GM19397 (cell line): Measurements from ENCODE around the gene PLSCR2.
"Not testable (repeated sequence)": the region's sequence is repeated elsewhere in the genome, so short reads cannot be mapped to it uniquely, and the experiment has no call there.

Source experiments
- ATAC-seq: cut with Tn5 transposase; IDR thresholded peaks from one replicate; pipeline ENCODE4 v1.9.1; 2021; ENCODE audit warnings: mild to moderate bottlenecking, moderate library complexity; ENCODE audit not compliant: unreplicated experiment

Gene PLSCR2

GRCh38 chr3:146491303-146491702 is 21.9 kb upstream of the PLSCR2 start:
- no peak for ATAC-seq

DNA sequence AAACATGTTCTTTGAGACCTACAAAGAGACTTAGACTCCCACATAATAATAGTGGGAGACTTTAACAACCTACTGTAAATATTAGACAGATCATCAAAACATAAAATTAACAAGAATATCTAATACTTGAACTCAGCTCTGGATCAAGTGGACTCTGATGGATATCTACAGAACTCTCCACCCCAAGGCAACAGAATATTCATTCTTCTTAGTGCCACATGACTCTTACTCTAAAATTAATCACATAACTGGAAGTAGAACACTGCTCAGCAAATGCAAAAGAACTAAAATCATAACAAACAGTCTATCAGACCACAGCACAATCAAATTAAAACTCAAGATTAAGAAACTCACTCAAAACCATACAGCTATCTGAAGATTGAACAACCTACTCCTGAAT is 15.9 kb upstream of the PLSCR2 start:
- no peak for ATAC-seq

- ATAC-seq = no peak
These were observed 6.9 kb upstream of the PLSCR2 start for GRCh38 chr3:146476094-146476740.

GRCh38 chr3:146474976-146475375 is 5.6 kb upstream of the PLSCR2 start:
- ATAC-seq = not testable (repeated sequence)

- ATAC-seq = no peak
These were observed 4.4 kb upstream of the PLSCR2 start for GRCh38 chr3:146473726-146474125.

DNA sequence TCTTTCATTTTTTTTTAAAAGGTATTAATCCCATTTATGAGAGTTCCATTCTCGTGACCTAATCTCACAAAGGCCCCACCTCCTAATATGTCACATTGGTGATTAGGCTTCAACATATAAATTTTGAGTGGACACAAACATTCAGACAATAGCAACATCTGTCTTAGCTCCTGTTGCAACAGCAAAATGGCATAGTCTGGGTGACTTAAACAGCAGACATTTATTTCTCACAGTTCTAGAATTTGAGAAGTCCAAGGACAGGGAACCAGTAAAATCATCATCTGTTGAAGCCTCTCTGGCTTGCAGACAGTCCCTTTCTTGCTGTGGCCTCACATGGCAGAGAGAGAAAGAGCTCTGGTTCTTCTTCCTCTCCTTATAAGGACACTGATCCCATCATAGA is 3.2 kb upstream of the PLSCR2 start:
- no peak for ATAC-seq

GRCh38 chr3:146471012-146471411 is 1.7 kb upstream of the PLSCR2 start:
- ATAC-seq = no peak

- no peak for ATAC-seq
These were observed 1.1 kb upstream of the PLSCR2 start for GRCh38 chr3:146470425-146470990.

- ATAC-seq = no peak
These were observed 651 bp downstream of the PLSCR2 start for GRCh38 chr3:146468671-146469149.

- no peak for ATAC-seq
These were observed 1.1 kb downstream of the PLSCR2 start for GRCh38 chr3:146468234-146468633.

GRCh38 chr3:146466604-146467003 is 2.8 kb downstream of the PLSCR2 start:
- no peak for ATAC-seq

DNA sequence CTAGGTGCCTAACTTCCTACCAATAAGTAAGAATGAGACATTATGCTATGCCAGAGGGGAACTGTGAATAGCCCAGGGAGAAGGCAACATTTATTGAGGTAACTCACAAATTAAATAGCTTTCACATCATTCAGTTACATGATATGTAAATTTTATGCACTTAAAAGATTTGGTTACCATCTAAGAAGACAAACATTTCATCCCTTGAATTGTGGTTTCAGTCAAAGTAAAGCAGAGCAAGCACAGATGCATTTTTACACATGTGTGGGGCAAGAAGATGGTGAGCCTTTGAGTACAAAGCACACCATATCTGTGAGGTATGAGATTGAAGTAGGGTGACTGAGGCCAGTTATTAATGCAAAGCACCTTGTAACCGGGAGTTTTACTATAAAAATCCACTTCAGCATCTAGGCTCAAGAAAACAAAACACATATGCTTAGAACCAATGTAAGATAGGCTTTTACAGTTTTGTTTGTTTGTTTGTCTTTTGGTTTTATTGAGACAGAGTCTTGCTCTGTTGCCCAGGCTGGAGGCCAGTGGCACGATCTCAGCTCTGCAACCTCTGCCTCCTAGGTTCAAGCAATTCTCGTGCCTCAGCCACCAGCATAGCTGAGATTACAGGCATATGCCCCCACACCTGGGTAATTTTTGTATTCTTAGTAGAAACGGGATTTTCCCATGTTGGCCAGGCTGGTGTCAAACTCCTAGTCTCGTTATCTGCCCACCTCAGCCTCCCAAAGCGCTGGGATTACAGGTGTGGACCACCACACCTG is 3.5 kb downstream of the PLSCR2 start:
- no peak for ATAC-seq

- no peak for ATAC-seq
These were observed 4.6 kb downstream of the PLSCR2 start for GRCh38 chr3:146464783-146465182.

- ATAC-seq = no peak
These were observed 5.3 kb downstream of the PLSCR2 start for GRCh38 chr3:146464005-146464595.

DNA sequence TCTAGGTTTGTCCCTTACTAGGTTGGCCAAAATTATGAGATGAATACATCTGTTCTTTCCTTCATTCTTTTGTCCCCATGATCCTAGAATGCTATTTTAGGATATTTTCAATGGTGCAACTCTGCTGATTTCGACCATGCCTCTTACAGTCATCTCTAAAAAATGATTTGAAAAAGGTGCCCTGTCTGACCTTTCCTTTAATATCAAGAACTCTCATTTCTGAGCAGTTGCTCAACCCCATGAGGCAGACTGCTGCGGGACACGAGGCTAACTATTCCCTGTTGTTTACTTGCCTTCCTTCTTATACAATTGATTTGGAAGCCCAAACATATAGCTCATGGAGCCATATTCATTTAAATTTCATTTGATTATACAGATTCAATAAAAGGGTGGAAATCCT is 14.6 kb downstream of the PLSCR2 start:
- no peak for ATAC-seq

DNA sequence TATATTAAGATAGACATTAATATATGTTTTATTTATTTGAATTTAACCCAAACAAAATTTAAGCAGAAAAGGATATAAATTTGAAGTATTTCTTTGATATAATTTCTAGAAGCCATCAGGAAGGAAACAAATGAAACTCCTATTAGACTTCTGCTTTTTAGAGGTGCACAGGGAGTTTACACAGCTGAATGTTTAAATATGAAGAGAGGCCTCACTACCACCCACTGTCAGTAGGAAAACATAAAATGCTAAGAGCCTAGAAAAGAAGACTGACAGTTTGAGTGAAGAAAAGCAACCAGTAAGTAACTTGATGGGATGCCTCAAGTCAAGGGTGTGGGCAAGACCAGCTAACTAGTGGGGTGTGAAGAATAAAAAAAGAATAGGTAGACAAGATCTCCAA is 19.7 kb downstream of the PLSCR2 start:
- no peak for ATAC-seq

DNA sequence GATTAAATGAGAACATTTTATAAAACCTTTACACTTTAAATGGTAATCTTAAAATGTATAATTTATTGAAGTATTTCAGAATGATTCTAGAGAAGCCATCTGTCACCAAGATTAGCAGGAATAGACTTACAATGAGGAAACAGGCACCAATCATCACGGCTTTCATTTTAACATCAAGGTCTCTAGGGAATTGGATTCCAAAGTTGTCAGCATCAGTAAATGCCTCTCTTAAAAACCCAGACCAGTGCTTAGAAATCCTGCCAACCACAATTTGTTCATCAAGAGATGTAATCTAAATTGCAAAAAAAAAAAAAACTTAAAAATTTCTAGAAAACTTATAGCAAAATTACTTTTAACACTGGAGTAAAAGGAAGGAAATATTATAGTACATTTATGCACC is 20.3 kb downstream of the PLSCR2 start:
- no peak for ATAC-seq

DNA sequence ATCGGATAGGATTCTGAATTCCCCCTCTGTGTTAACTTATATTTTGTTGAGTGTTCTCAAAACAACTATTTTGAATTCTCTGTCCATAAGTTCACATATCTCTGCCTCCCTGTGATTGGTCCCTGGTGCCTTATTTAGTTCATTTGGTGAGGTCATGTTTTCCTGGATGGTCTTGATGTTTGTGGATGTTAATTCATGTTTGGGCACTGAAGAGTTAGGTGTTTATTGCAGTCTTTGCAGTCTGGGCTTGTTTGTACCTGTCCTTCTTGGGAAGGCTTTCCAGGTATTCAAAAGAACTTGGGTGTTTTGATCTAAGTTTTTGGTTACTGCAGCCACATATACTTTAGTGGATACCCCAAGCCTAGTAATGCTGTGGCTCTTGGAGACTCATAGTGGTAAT is 23.3 kb downstream of the PLSCR2 start:
- no peak for ATAC-seq

- ATAC-seq = not testable (repeated sequence)
These were observed 29.1 kb downstream of the PLSCR2 start for GRCh38 chr3:146440310-146440709.

DNA sequence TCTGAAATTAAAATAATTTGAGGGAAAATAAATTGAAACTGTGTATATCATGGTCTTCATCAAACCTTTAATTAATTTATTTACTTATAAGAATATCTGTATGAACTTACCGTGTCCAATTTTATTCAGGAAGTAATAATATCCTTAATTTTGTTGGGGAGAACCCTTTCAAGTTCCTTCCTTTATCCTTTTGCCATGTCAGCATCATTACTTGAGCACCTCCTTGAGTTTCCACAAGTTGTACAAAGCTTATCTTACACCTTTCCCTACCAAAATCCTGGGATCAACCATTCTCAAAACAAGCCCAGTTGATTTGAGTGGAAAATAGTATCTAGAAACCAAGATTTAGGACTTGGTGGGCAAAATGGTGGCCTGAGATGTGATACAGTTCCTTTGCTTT is 37.3 kb downstream of the PLSCR2 start:
- ATAC-seq = no peak

DNA sequence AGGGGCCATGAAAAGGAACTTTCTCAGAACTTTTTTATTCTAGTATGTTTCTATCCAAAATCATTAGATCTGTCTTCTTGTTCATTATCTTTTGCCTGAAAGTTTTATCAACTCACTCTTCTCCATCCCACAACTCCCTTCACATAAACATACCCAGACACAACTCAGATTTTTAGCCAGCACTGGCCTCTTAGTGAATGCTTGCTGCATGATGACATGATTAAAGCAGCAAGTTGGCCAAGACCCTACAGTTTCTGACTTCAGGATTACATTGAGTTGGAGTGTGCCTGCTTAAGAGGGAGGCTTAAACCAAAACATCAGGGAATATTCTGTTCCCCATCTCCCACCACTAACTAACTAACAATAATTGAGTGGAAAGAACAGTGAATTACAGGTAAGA is 38.1 kb downstream of the PLSCR2 start:
- no peak for ATAC-seq

- no peak for ATAC-seq
These were observed 44.0 kb downstream of the PLSCR2 start for GRCh38 chr3:146425341-146425740.
